B cell (primary cell): ENCODE measurements around the gene TLE2. TPM values are rescaled to one million over a fixed set of nuclear protein-coding genes. Genes with fewer than 3 reads are reported as not detected.

Experiments
- ATAC-seq: fragments of 200-7000 bp; cut with Tn5 transposase; one replicate; pipeline ENCODE4 v1.10.0; 2021; ENCODE audit warnings: low read depth, mild to moderate bottlenecking, moderate number of reproducible peaks, moderate library complexity
- CTCF ChIA-PET: fragments of 350-600 bp; sonication (Branson Sonifier 250); formaldehyde crosslinking; loops from one replicate; lab custom pipeline; 2021; ENCODE audit warnings: antibody characterized with exemption, inconsistent platforms; lab: Charles Lee
- POLR2A ChIA-PET: fragments of 350-600 bp; sonication (Branson Sonifier 250); formaldehyde crosslinking; loops from one replicate; lab custom pipeline; 2021; ENCODE audit warnings: antibody characterized with exemption; lab: Charles Lee
- DNase-seq: peaks from one replicate; pipeline ENCODE4 v3.0.0; 2013
- H2AFZ ChIP-seq: 2 replicates; pipeline ENCODE4 v1.6.1; 2012; ENCODE audit warnings: mild to moderate bottlenecking, low read depth, low read length; ENCODE audit not compliant: insufficient read depth, poor library complexity, severe bottlenecking
- H3K27ac ChIP-seq, 2 donors: 1 replicate in 1 of 2; 2 replicates in 1 of 2; pipeline ENCODE4 v1.5.1; 2012 to 2013; ENCODE audit warnings: low read length in 2 of 2, mild to moderate bottlenecking in 2 of 2, moderate library complexity in 1 of 2
- H3K27me3 ChIP-seq, 4 experiments: fragments of 200-600 bp in 1 of 4; sonication (generic) in 1 of 4; replicated peaks in 1 of 4; 1 replicate in 2 of 4; 2 replicates in 2 of 4; pipeline versions ENCODE4 v1.6.1 to v1.7.0; 2013 to 2016; ENCODE audit warnings: low read length in 3 of 4, mild to moderate bottlenecking in 2 of 4, mixed read lengths in 1 of 4, moderate library complexity in 1 of 4; ENCODE audit not compliant: insufficient read depth in 4 of 4, control insufficient read depth in 3 of 4; ENCODE audit errors: control extremely low read depth in 1 of 4
- H3K36me3 ChIP-seq, 2 experiments: replicated peaks in 1 of 2; 1 replicate in 1 of 2; 2 replicates in 1 of 2; pipeline versions ENCODE4 v1.6.1 to v1.7.1; 2013; ENCODE audit warnings: low read length in 1 of 2; ENCODE audit not compliant: insufficient read depth in 2 of 2, control insufficient read depth in 1 of 2; ENCODE audit errors: control extremely low read depth in 1 of 2, extremely low read depth in 1 of 2
- H3K4me1 ChIP-seq, 2 donors: fragments of 200-600 bp in 1 of 2; sonication (generic) in 1 of 2; 1 replicate in 1 of 2; 2 replicates in 1 of 2; pipeline versions ENCODE4 v1.5.1 to v1.6.1; 2013 to 2017; ENCODE audit warnings: low read length in 2 of 2; ENCODE audit not compliant: control insufficient read depth in 2 of 2, insufficient read depth in 2 of 2
- H3K4me2 ChIP-seq: replicated peaks from 2 replicates; pipeline ENCODE3; 2012; ENCODE audit warnings: mild to moderate bottlenecking, low read depth, low read length; ENCODE audit not compliant: poor library complexity, severe bottlenecking
- H3K4me3 ChIP-seq, 5 experiments: fragments of 200-600 bp in 1 of 5; sonication (generic) in 1 of 5; 1 replicate in 3 of 5; 2 replicates in 2 of 5; pipeline versions ENCODE4 v1.5.1 to v1.7.0; 2011 to 2016; ENCODE audit warnings: low read length in 4 of 5, mild to moderate bottlenecking in 4 of 5, low read depth in 2 of 5, control low read depth in 1 of 5, moderate library complexity in 1 of 5; ENCODE audit not compliant: insufficient read depth in 1 of 5; ENCODE audit errors: control extremely low read depth in 1 of 5, extremely low read depth in 1 of 5
- H3K79me2 ChIP-seq: fragments of 200-600 bp; sonication (generic); one replicate; pipeline ENCODE4 v1.6.0; 2016; ENCODE audit warnings: low read length; ENCODE audit not compliant: control insufficient read depth, insufficient read depth
- H3K9ac ChIP-seq: fragments of 200-600 bp; sonication (generic); 2 replicates; pipeline ENCODE4 v1.6.1; 2017; ENCODE audit warnings: mild to moderate bottlenecking, low read length, moderate library complexity
- H3K9me3 ChIP-seq, 3 donors: one replicate each; pipeline versions ENCODE4 v1.6.1 to v1.7.1; 2013; ENCODE audit warnings: low read length in 2 of 3; ENCODE audit not compliant: control insufficient read depth in 2 of 3, insufficient read depth in 1 of 3; ENCODE audit errors: control extremely low read depth in 1 of 3
- H4K20me1 ChIP-seq: 2 replicates; pipeline ENCODE4 v1.6.0; 2012; ENCODE audit warnings: mild to moderate bottlenecking, low read length; ENCODE audit not compliant: insufficient read depth, control insufficient read depth, poor library complexity, severe bottlenecking
- H3K27ac Mint-ChIP-seq: one replicate; pipeline ENCODE4 v1.8.0; 2021; ENCODE audit warnings: mixed read lengths
- H3K27me3 Mint-ChIP-seq: one replicate; pipeline ENCODE4 v1.8.0; 2021; ENCODE audit warnings: mixed read lengths
- H3K4me1 Mint-ChIP-seq: one replicate; pipeline ENCODE4 v1.8.0; 2021; ENCODE audit warnings: mixed read lengths
- H3K4me3 Mint-ChIP-seq: one replicate; pipeline ENCODE4 v1.8.0; 2021; ENCODE audit warnings: mixed read lengths
- H3K9me3 Mint-ChIP-seq: one replicate; pipeline ENCODE4 v1.8.0; 2022; ENCODE audit warnings: mixed read lengths; ENCODE audit not compliant: insufficient read depth
- EZH2 ChIP-seq: IDR thresholded peaks from 2 replicates; pipeline ENCODE4 v1.6.1; 2012; ENCODE audit warnings: borderline replicate concordance, low read depth, mild to moderate bottlenecking, moderate library complexity, low read length; ENCODE audit not compliant: insufficient read depth, poor library complexity, severe bottlenecking
- WGBS: methylation state at CpG from one replicate; pipeline ENCODE4 v1.1.5; 2013; ENCODE audit warnings: missing lambda C conversion rate; ENCODE audit not compliant: insufficient coverage; 5-methylcytosine and 5-hydroxymethylcytosine counted together
- intact Hi-C: fragments of 100-400 bp; cut with micrococcal nuclease; formaldehyde crosslinking; loops from one replicate; pipeline ENCODE4 v1.10.0; 2022
- polyA plus RNA-seq: library from polyadenylated mRNA; depleted of rRNA; stranded (reverse); fragments of >200 nt; gene quantifications from 2 replicates; pipeline ENCODE4 v1.2.3, GENCODE V29; 2012
- total RNA-seq, 2 donors: library from RNA; stranded (reverse); fragments of 120-200 nt in 1 of 2; gene quantifications; 1 replicate in 1 of 2; 2 replicates in 1 of 2; pipeline versions ENCODE4 v1.2.3 to v1.2.4, GENCODE V29; 2013 to 2022
- TF ChIP-seq, protein P1 (sequence below): fragments of 200-600 bp; IDR thresholded peaks from one replicate; pipeline ENCODE4 v1.8.0; 2022; ENCODE audit warnings: antibody characterized with exemption, mild to moderate bottlenecking

The TLE2 gene
- total and polyA plus RNA-seq, 2 donors (not counting 1 experiment from before 2014, with no cell fraction given), result 3.0 to 5.3 TPM

DNA sequence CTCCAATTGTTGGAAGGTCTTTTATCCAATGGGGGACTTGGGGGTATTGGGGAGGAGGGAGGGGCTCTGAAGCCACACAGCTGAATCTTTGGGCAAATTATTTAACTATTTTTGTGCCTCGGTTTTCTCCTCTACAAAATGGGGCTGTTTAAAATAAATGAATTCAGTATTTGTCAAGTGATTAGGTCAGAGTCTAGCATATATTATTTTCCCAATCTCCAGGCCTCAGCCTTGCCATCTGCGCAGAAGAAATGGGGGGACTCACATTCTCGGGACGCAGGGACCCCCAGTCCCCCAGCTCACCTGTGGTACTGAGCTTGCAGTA lies 31.7 kb upstream of the TLE2 start:
- peaks cover 51% of the 10 kb centered on the region for H3K4me1 Mint-ChIP-seq
- 9% methylated on average over 3 of the region's 4 CpGs for WGBS

GRCh38 chr19:3059653-3060052 lies 30.6 kb upstream of the TLE2 start:
- ATAC-seq, result no peak
- TF ChIP-seq, protein P1, sequence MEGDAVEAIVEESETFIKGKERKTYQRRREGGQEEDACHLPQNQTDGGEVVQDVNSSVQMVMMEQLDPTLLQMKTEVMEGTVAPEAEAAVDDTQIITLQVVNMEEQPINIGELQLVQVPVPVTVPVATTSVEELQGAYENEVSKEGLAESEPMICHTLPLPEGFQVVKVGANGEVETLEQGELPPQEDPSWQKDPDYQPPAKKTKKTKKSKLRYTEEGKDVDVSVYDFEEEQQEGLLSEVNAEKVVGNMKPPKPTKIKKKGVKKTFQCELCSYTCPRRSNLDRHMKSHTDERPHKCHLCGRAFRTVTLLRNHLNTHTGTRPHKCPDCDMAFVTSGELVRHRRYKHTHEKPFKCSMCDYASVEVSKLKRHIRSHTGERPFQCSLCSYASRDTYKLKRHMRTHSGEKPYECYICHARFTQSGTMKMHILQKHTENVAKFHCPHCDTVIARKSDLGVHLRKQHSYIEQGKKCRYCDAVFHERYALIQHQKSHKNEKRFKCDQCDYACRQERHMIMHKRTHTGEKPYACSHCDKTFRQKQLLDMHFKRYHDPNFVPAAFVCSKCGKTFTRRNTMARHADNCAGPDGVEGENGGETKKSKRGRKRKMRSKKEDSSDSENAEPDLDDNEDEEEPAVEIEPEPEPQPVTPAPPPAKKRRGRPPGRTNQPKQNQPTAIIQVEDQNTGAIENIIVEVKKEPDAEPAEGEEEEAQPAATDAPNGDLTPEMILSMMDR, result no peak
- no peak for TF ChIP-seq EZH2
- Histone ChIP-seq H4K20me1 (peaks cover 61% of the 10 kb centered on the region), H3K79me2 (peaks cover 39% of the 10 kb centered on the region), H3K36me3 (peaks cover 10 to 57% of the 10 kb centered on the region in 2 experiments), H3K9me3 (no peaks in the 10 kb centered on the region), H3K4me2 (peak overlapping the region; percentile 83), H3K4me1 (peaks cover 26 to 56% of the 10 kb centered on the region in 2 donors), H3K4me3 (peak overlapping the region in 1 of 5 experiments; percentile 80), H3K27me3 (no peaks in the 10 kb centered on the region), H3K9ac (no peak overlapping the region), H3K27ac (peak overlapping the region; percentile 15 to 16), H2AFZ (no peak overlapping the region)
- H3K9me3 Mint-ChIP-seq, result no peaks in the 10 kb centered on the region
- DNase-seq, result no peak
- CTCF ChIA-PET, result interaction anchor here (0.9 to 4.6 kb wide), 4 partner anchors 12 to 44 kb away, joined by 3 to 32 read pairs (median 9); no protein-coding TSS in a partner anchor
- peak overlapping the region; percentile 96 for H3K27ac Mint-ChIP-seq
- POLR2A ChIA-PET, result interaction anchor here (0.6 to 4.0 kb wide), 3 partner anchors 9 to 100 kb away, joined by 3 to 35 read pairs (median 5); no protein-coding TSS in a partner anchor
- intact Hi-C loops, result loop anchor here (10.0 kb wide), 1 partner anchor 125 kb away; the partner anchor contains the start of gene NCLN
- peak overlapping the region; percentile 92 for H3K4me3 Mint-ChIP-seq
- 90% methylated on average over 16 of the region's 16 CpGs for WGBS
- peaks cover 45% of the 10 kb centered on the region for H3K4me1 Mint-ChIP-seq
- no peaks in the 10 kb centered on the region for H3K27me3 Mint-ChIP-seq

More for the DNA sequence above, 31.7 kb upstream of the TLE2 start:
- Histone ChIP-seq H3K4me2 (peak overlapping the region; percentile 83), H3K4me1 (peaks cover 37 to 67% of the 10 kb centered on the region in 2 donors), H3K4me3 (peak overlapping the region; percentile 55 to 85 (median 80)), H3K27me3 (no peaks in the 10 kb centered on the region), H4K20me1 (peaks cover 49% of the 10 kb centered on the region), H3K9me3 (no peaks in the 10 kb centered on the region), H3K9ac (peak overlapping the region; percentile 77), H3K79me2 (peaks cover 39% of the 10 kb centered on the region), H3K27ac (peak overlapping the region; percentile 76), H2AFZ (peak overlapping the region; percentile 54), H3K36me3 (peaks cover 6 to 45% of the 10 kb centered on the region in 2 experiments)
- DNase-seq (no peak), ATAC-seq (no peak)
- intact Hi-C loops, result loop anchor here (1.0 to 10.0 kb wide), 3 partner anchors 26 to 124 kb away; partner anchors contain the start of genes GNA11 and NCLN
- ChIA-PET CTCF (interaction anchor here (0.5 to 4.6 kb wide), 10 partner anchors 13 to 105 kb away, joined by 3 to 32 read pairs (median 4); partner anchors contain the start of gene GNA11), POLR2A (interaction anchor here (0.6 to 4.0 kb wide), 9 partner anchors 8 to 584 kb away, joined by 3 to 35 read pairs (median 4); no protein-coding TSS in a partner anchor)
- Mint-ChIP-seq H3K9me3 (no peaks in the 10 kb centered on the region), H3K4me3 (peak overlapping the region; percentile 92), H3K27ac (peak overlapping the region; percentile 96), H3K27me3 (no peaks in the 10 kb centered on the region)
- TF ChIP-seq, protein P1, result no peak
